SH-SY5Y (cell line): Measurements from ENCODE around the gene CCDC68.
A peak's percentile ranks its signal among the peaks of the same experiment; 100 is the strongest.

Source experiments
- GATA2 ChIP-seq: IDR thresholded peaks from 2 replicates; pipeline ENCODE4 v1.6.1; 2011; ENCODE audit warnings: mild to moderate bottlenecking, low read depth, low read length
- GATA3 ChIP-seq: IDR thresholded peaks from 2 replicates; pipeline ENCODE4 v1.6.1; 2011; ENCODE audit warnings: low read depth, mild to moderate bottlenecking, low read length, moderate library complexity

The CCDC68 gene, protein sequence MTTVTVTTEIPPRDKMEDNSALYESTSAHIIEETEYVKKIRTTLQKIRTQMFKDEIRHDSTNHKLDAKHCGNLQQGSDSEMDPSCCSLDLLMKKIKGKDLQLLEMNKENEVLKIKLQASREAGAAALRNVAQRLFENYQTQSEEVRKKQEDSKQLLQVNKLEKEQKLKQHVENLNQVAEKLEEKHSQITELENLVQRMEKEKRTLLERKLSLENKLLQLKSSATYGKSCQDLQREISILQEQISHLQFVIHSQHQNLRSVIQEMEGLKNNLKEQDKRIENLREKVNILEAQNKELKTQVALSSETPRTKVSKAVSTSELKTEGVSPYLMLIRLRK

DNA sequence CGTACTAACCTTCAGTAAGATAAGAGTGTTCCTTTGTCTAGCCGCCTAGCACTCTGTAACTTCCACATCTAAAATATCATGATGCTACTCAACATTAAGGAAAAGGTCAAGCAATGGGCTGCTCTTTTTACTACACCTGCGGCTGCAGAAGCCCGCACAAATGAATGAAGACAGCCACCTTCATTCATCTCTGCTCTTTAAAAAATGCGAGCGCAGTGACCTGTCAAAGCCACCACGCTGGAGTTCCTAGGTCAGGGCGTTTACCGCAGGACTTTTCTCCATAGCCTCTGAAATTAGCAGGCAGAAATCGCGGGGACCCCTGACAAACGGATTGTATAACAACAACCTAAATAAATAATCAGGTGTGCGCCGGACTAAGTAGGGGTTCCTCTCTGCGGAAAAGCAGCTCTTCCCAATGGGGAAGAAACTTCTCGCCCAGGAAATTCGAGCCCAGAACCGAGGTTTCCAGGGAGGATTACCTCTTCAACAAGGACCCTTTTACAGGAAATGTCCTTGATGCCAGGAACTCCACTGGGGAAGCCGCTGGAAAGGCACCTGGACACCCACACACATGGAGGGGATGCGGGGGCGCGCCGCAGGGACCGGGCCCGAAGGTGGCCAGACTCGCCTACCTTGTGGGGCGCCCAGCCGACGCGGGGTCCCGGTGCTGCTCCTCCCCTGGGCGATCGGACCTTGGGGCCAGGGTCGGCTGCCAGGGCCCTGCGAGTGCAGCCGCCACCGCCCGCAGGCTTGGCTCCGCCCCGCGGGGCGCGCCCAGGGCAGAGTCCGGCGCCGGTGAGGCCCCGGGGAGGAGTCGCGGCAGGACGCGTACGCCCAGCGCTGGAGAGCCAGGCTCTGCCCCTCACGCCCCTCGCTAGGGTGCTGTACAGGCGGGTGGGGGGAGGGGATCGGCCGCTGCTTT lies at the start of gene CCDC68:
Gene CCDC68, minus strand, starts transcription at position 758 of the 922 bp plus-strand sequence. CDS start 16,670 bp downstream, outside the sequence.
- TF ChIP-seq GATA2 (no peak), GATA3 (no peak)

DNA sequence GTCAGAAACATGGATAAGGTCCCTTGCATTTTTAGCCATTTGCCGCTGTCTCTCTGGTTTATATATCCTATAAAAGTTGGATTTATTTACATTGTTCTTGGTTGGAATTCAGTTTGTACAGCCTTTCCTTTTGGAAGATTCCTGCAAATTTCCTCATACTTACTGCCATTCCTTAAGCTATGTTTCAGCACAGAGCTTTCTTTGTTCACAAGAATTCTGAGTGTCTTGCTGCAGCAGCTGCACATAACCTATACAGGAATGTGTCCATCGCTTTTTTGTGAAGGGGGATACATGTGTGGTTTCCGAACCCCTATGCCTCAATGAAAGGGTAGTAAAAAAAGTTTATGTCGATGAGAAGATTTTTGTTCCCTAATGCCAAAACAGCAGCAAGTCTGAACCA lies 48.3 kb upstream of the CCDC68 start:
- TF ChIP-seq GATA2 (no peak), GATA3 (no peak)

DNA sequence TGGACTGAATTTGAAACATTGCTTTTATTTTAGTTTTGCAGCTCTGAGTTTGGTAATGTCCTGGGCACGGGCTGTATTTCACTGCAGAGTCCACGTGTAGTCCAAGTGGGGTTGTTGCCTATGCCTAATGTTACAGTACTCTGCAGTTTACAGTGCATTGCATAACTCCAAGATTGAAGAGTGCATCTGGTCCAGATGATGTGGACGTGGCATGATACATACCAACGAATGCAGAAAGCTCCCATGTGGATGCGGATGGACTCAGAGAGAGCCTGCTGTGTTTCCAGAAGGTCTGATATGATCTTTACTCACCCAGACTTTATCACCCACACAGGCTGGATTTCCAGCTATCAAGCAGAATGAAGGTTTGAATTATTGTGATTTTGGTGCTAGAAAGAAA lies 44.4 kb upstream of the CCDC68 start:
- TF ChIP-seq GATA3 (peak; percentile 75), GATA2 (peak; percentile 85)

DNA sequence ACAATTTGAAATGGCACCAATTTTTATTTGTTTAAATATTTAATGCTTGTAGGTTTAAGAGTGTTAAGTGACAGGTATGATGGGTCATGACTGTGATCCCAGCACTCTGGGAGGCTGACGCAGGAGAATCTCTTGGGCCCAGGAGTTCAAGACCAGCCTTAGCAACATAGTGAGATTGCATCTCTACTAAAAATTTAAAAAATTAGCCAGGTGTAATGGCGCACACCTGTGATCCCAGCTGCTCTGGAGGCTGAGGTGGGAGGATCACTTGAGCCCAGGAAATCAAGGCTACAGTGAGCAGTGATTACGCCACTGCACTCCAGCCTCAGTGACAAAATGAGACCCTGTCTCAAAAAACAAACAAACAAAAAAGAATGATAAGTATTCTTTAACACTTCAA lies 43.0 kb upstream of the CCDC68 start:
- no peak for TF ChIP-seq GATA3
- TF ChIP-seq GATA2: no peak

DNA sequence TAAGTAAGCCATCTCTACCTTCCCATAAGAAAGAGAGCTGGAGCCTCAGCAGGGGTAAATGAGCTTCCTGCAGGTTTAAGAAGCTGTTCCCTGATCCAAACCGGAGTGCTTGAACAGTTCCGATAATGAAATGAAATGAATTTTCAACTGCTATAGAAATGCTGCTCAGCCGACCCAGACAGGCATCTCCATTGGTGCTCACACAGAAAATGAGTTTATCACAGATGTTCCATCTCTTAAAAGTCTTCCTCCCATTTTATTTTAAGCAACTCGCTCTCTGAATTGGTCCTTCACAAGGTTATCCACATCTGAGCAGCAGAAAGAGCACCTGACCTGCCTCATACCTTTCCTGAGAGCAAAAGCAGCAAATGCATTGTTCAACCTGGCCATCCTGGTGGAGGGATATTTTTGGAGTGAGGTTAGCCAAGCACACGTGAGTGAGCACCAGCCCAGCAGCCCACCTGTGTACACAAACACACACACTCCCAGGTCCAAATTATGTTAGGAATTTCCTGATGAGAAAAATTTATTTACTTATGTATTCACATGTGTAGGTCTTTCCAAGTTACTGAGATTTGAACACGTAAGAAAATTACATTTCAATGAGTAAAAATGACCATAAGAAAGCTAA lies 42.2 kb upstream of the CCDC68 start:
- TF ChIP-seq GATA2: no peak
- no peak for TF ChIP-seq GATA3

DNA sequence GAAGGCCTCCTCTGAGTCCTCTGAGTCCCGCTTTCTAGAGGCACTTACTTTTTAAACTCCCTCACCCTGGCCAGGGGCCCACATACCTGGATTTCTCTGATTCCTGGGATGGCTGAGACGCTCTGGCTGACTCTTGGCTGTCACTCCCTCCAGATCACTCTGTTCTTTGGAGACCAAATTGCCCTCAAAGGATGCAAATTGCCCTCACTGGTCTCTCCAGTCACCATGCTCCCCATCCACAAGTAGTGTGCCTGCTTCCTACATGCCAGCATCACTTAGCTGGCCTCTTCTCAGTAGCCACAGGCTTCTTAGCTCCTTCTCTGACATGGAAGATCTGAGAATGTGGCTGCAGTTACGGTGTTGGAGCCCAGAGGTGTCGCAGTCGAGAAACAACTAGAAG lies 41.3 kb upstream of the CCDC68 start:
- no peak for TF ChIP-seq GATA3
- TF ChIP-seq GATA2: no peak

DNA sequence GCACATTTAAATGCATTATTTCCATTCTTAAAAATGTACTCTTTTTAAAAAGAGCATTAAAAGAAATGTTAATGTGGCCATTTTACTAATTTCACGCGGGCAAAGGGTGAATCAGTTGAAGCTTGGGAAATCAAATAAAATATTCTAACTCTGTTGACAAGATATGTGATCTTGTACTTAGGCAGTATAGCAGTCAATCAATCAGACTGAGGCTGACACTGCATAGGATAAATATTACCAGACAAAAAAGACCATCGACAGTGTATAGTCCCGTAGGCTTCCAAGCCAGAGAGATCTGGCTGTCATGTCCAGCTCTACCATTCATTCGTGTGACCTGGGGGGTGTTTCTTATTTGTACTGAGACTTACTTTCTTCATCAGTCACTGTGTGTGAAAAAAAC lies 39.8 kb upstream of the CCDC68 start:
- TF ChIP-seq GATA2 (no peak), GATA3 (no peak)

DNA sequence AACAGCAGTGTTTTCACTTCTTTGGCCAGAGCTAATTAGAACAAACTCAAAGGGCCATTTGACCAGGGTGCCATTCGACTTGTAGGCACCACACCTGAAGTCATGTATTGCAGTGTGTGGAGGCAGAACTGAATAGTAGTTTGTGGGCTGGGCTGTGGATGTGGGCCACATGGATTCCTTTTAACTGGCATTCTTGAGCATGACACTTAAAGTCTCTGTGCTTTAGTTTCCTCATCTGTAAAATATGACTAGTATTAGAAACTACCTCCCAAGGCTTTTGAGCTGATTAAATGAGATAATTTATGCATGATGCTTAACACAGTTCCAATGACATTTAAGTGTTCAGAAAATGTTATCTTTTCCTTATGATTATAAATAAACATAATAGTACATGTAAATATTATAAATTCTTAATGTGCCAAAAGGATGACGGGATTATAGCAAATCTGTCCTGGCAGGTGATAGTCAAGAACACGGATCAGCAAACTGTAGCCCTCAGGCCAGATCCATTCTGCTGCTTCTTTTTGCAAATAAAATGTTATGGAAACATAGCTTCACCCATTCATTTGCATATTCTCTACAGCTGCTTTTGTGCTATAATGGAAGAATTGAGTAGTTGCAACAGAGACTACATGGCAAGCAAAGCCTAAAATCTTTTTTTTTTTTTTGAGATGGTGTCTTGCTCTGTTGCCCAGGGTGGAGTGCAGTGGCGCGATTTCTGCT lies 36.3 kb upstream of the CCDC68 start:
- TF ChIP-seq GATA2 (no peak), GATA3 (no peak)

DNA sequence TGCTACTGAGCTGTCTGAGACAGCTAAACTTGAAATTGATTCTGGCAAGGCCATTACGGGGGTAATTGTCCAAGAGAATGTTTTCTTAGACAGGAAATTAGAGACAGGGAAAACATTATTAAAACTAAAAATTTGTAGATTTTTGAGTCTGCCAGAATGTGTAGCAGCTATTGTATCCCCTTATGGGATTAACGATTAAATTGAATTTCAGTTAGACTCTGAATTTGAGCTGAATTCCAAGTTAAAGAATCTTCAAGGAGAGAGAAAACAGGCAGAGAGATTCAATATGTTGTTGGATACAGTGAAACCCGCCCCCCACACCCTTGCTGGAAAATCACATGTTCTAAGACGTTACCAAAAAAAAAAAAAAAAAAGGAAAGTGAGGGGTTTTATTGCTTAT lies 32.7 kb upstream of the CCDC68 start:
- TF ChIP-seq GATA3 (no peak), GATA2 (no peak)

DNA sequence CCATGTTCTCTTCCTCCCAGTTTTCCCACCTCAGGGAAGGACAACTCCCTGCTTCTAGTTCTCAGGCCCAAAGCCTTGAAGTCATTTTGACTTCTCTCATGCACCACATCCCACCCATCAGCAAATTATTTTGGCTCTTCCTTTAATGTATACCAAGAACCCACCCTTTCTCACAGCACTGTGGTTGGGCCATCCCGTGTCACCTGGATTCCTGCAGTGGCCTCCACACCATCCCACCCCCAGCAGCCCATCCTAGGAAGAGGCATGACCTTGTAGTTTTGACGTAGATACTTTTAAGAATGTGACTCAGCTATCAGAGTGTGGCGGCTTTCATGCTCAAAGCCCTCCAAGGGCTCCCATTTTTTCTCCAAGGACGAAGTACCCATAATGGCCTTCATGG lies 25.6 kb upstream of the CCDC68 start:
- TF ChIP-seq GATA2 (no peak), GATA3 (no peak)

DNA sequence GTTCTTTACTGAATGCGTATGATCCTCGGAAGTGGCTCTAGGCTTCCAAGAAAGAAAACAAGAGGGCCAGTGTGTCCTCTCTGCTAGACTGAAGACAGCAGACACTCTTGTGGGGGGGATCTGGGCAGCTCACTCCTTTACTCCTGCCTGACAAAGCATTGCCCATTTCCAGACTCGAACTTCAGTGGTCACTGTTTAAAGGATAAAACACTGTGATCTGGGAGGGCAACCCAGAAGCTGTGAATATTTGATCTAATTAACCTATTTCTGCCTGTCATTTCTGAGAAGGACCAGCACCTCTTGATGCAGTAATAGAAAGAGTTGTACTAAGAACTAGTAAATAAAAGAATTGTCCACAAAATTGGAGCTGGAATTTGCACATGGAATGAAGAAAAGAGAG lies 24.5 kb upstream of the CCDC68 start:
- TF ChIP-seq GATA2 (no peak), GATA3 (no peak)

DNA sequence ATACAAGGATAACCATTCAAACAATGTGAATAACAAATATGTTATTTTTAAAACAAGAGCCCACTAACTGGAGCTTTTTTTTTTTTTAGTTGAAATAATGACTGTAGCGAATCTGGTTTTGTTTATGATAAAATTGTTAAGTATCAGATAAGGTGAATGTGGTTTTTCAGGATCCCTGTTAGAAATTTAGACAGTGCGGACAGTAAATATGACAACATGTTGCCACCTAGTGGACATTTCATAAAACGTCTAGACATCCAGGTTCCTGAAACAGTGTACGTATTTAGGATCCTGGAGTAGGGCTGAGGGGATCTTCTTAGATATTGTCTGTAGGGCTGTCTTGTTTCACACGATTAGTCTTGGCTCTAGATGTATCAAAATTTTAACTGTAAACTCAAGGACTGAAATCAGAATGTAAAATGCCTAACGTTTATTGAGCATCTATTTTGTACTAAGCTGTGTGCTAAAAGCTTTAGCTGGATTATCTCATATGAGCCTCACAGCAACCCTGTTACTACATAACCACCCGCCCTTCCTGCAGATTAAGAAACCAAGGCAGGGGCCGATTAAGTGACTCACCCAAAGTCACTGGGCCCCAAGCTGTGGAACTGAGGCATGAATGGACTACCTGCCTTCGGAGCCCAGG lies 23.9 kb upstream of the CCDC68 start:
- TF ChIP-seq GATA3: 0 out of 2 replicates have a peak, but pooled peaks have one; percentile 49
- TF ChIP-seq GATA2: peak; percentile 35

DNA sequence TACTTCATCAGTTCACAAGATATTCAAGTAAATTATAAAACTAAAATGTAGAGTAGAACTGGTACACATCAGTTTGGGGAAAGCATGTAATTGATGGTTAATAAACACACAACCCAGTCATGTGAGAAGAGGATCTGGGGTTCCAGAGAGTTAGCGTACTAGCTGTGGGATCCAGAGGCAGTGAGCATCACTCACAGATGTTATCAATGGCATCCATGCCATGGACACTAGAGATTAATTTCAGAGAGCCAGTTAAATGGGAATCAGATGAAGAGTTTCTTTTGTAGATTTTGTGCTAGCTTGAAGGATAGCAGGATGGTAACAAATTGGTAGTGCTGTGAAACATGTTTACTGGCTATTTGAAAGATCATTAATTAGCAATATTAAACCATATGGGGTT lies 21.8 kb upstream of the CCDC68 start:
- TF ChIP-seq GATA2 (peak; percentile 89), GATA3 (peak; percentile 79)
